K562 (cell line): ENCODE measurements around the gene NKG7.

Experiments used
- CBFB ChIP-seq: sonication (generic); formaldehyde crosslinking; IDR thresholded peaks from 2 replicates; pipeline ENCODE4 v1.4.0; 2020; ENCODE audit warnings: mild to moderate bottlenecking, missing genetic modification reagents
- FOXP1 ChIP-seq: sonication (generic); formaldehyde crosslinking; IDR thresholded peaks from 2 replicates; pipeline ENCODE4 v1.8.0; 2022; ENCODE audit warnings: mild to moderate bottlenecking, missing genetic modification reagents
- HCFC1 ChIP-seq: IDR thresholded peaks from 2 replicates; pipeline ENCODE4 v1.6.1; 2012; ENCODE audit warnings: low read depth, low read length, improper control_type of control experiment
- SRSF7 ChIP-seq: fragments of 200-400 bp; formaldehyde crosslinking; optimal IDR thresholded peaks from 2 replicates; pipeline ENCODE3; 2017; ENCODE audit warnings: mild to moderate bottlenecking, low read depth, low read length
- U2AF1 ChIP-seq: fragments of 200-400 bp; formaldehyde crosslinking; optimal IDR thresholded peaks from 2 replicates; pipeline ENCODE3; 2017; ENCODE audit warnings: mild to moderate bottlenecking, low read depth, low read length, moderate library complexity
- ZKSCAN8 ChIP-seq: fragments of 200-800 bp; sonication (Bioruptor generic); IDR thresholded peaks from 2 replicates; pipeline ENCODE4 v1.6.1; 2016; ENCODE audit warnings: missing genetic modification characterization, missing compliant biosample characterization
- TF ChIP-seq, protein P1 (sequence below): fragments of 450-650 bp; IDR thresholded peaks from 2 replicates; pipeline ENCODE4 v1.7.1; 2018; ENCODE audit warnings: mild to moderate bottlenecking, low read depth; ENCODE audit not compliant: partially characterized antibody
- TF ChIP-seq, protein P2 (sequence below): sonication (generic); formaldehyde crosslinking; IDR thresholded peaks from 2 replicates; pipeline ENCODE4 v1.8.1; 2023; ENCODE audit warnings: mild to moderate bottlenecking, missing genetic modification reagents
- TF ChIP-seq, protein P3 (sequence below): sonication (generic); formaldehyde crosslinking; IDR thresholded peaks from 2 replicates; pipeline ENCODE4 v1.8.1; 2023; ENCODE audit warnings: mild to moderate bottlenecking, missing genetic modification reagents
- TF ChIP-seq, protein P4 (sequence below), 3 experiments: IDR thresholded peaks in 2 of 3; conservative IDR thresholded peaks in 1 of 3; 2 replicates each; pipeline ENCODE4 v1.5.1; 2011 to 2012; ENCODE audit warnings: low read length in 3 of 3, mild to moderate bottlenecking in 3 of 3, control low read depth in 2 of 3, improper control_type of control experiment in 1 of 3, inconsistent platforms in 1 of 3, low read depth in 1 of 3, mixed read lengths in 1 of 3, moderate library complexity in 1 of 3; ENCODE audit not compliant: insufficient read depth in 2 of 3

DNA sequence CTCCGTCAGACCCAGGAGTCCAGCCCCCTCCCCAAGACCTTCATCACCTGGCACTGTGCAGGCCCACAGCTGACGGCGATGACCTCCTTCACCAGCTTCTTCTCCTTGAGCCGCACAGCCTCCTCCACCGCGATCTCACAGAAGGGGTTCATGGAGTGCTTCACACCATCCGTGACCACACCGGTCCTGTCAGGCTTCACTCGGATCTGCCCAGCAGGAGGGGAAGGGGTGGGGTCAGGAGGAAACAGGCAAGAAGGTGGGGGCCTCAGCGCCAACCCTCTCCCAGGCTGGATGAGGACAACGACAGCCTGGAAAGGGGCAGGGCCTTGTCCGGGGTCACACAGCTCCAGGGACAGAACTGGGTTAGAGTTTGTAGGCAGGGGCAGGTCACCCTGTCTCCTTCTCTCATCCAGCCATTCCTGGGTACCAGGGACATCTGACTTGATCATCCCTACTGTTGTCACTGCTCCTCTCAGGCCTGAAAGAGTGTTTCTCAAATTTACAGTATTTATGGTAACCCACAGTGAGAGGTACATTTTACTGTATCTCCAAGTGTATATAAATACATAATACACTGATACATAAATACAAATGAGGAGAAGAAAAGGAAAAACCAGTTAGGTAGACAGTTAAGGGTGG is 18.2 kb downstream of the NKG7 start:
- TF ChIP-seq, protein P1, sequence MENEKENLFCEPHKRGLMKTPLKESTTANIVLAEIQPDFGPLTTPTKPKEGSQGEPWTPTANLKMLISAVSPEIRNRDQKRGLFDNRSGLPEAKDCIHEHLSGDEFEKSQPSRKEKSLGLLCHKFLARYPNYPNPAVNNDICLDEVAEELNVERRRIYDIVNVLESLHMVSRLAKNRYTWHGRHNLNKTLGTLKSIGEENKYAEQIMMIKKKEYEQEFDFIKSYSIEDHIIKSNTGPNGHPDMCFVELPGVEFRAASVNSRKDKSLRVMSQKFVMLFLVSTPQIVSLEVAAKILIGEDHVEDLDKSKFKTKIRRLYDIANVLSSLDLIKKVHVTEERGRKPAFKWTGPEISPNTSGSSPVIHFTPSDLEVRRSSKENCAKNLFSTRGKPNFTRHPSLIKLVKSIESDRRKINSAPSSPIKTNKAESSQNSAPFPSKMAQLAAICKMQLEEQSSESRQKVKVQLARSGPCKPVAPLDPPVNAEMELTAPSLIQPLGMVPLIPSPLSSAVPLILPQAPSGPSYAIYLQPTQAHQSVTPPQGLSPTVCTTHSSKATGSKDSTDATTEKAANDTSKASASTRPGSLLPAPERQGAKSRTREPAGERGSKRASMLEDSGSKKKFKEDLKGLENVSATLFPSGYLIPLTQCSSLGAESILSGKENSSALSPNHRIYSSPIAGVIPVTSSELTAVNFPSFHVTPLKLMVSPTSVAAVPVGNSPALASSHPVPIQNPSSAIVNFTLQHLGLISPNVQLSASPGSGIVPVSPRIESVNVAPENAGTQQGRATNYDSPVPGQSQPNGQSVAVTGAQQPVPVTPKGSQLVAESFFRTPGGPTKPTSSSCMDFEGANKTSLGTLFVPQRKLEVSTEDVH, result no peak
- no peak for TF ChIP-seq SRSF7
- TF ChIP-seq CBFB (CRISPR knock-in tag), result no peak
- TF ChIP-seq, protein P2, sequence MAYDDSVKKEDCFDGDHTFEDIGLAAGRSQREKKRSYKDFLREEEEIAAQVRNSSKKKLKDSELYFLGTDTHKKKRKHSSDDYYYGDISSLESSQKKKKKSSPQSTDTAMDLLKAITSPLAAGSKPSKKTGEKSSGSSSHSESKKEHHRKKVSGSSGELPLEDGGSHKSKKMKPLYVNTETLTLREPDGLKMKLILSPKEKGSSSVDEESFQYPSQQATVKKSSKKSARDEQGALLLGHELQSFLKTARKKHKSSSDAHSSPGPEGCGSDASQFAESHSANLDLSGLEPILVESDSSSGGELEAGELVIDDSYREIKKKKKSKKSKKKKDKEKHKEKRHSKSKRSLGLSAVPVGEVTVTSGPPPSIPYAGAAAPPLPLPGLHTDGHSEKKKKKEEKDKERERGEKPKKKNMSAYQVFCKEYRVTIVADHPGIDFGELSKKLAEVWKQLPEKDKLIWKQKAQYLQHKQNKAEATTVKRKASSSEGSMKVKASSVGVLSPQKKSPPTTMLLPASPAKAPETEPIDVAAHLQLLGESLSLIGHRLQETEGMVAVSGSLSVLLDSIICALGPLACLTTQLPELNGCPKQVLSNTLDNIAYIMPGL (CRISPR knock-in tag), result no peak
- TF ChIP-seq, protein P3, sequence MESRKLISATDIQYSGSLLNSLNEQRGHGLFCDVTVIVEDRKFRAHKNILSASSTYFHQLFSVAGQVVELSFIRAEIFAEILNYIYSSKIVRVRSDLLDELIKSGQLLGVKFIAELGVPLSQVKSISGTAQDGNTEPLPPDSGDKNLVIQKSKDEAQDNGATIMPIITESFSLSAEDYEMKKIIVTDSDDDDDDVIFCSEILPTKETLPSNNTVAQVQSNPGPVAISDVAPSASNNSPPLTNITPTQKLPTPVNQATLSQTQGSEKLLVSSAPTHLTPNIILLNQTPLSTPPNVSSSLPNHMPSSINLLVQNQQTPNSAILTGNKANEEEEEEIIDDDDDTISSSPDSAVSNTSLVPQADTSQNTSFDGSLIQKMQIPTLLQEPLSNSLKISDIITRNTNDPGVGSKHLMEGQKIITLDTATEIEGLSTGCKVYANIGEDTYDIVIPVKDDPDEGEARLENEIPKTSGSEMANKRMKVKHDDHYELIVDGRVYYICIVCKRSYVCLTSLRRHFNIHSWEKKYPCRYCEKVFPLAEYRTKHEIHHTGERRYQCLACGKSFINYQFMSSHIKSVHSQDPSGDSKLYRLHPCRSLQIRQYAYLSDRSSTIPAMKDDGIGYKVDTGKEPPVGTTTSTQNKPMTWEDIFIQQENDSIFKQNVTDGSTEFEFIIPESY (CRISPR knock-in tag), result no peak
- no peak for TF ChIP-seq FOXP1 (CRISPR knock-in tag)
- TF ChIP-seq, protein P4, sequence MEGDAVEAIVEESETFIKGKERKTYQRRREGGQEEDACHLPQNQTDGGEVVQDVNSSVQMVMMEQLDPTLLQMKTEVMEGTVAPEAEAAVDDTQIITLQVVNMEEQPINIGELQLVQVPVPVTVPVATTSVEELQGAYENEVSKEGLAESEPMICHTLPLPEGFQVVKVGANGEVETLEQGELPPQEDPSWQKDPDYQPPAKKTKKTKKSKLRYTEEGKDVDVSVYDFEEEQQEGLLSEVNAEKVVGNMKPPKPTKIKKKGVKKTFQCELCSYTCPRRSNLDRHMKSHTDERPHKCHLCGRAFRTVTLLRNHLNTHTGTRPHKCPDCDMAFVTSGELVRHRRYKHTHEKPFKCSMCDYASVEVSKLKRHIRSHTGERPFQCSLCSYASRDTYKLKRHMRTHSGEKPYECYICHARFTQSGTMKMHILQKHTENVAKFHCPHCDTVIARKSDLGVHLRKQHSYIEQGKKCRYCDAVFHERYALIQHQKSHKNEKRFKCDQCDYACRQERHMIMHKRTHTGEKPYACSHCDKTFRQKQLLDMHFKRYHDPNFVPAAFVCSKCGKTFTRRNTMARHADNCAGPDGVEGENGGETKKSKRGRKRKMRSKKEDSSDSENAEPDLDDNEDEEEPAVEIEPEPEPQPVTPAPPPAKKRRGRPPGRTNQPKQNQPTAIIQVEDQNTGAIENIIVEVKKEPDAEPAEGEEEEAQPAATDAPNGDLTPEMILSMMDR (IDR thresholded peaks at IDR 0.05 in 2 of 3, conservative IDR thresholded peaks at IDR 0.05 in 1 of 3; ENCODE audit: insufficient read depth in 2 of 3, low read depth in 1 of 3, low read length in 3 of 3), result no peak
- TF ChIP-seq HCFC1, result no peak
- no peak for TF ChIP-seq ZKSCAN8
- no peak for TF ChIP-seq U2AF1
